PFSK-1 (cell line): Measurements from ENCODE around the gene TMEM132D.

Experiments
- FOXP2 ChIP-seq: optimal IDR thresholded peaks from 2 replicates; pipeline ENCODE3; 2011; ENCODE audit warnings: borderline replicate concordance, control low read depth, inconsistent platforms; ENCODE audit not compliant: insufficient read depth; ENCODE audit errors: extremely low read length, extremely low read depth
- POLR2AphosphoS5 ChIP-seq: IDR thresholded peaks from 2 replicates; pipeline ENCODE4 v1.6.1; 2012; ENCODE audit warnings: low read depth, mild to moderate bottlenecking, control low read depth, low read length, moderate library complexity
- SIN3A ChIP-seq: IDR thresholded peaks from 2 replicates; pipeline ENCODE4 v1.6.1; 2012; ENCODE audit warnings: mild to moderate bottlenecking, low read length, moderate library complexity, borderline replicate concordance; ENCODE audit not compliant: insufficient read depth
- TAF1 ChIP-seq: IDR thresholded peaks from 2 replicates; pipeline ENCODE4 v1.6.1; 2012; ENCODE audit warnings: low read length, control low read depth, borderline replicate concordance; ENCODE audit not compliant: insufficient read depth
- TF ChIP-seq, protein P1 (sequence below), 2 experiments: IDR thresholded peaks; 2 replicates each; pipeline versions ENCODE4 v1.6.1 to v1.8.0; 2011 to 2012; ENCODE audit warnings: low read depth in 2 of 2, low read length in 2 of 2, control low read depth in 1 of 2, inconsistent platforms in 1 of 2, mild to moderate bottlenecking in 1 of 2, moderate library complexity in 1 of 2; ENCODE audit not compliant: insufficient read depth in 1 of 2

GRCh38 chr12:129665414-129665813 is 238.4 kb downstream of the TMEM132D start:
- no peak for TF ChIP-seq POLR2AphosphoS5
- TF ChIP-seq, protein P1, sequence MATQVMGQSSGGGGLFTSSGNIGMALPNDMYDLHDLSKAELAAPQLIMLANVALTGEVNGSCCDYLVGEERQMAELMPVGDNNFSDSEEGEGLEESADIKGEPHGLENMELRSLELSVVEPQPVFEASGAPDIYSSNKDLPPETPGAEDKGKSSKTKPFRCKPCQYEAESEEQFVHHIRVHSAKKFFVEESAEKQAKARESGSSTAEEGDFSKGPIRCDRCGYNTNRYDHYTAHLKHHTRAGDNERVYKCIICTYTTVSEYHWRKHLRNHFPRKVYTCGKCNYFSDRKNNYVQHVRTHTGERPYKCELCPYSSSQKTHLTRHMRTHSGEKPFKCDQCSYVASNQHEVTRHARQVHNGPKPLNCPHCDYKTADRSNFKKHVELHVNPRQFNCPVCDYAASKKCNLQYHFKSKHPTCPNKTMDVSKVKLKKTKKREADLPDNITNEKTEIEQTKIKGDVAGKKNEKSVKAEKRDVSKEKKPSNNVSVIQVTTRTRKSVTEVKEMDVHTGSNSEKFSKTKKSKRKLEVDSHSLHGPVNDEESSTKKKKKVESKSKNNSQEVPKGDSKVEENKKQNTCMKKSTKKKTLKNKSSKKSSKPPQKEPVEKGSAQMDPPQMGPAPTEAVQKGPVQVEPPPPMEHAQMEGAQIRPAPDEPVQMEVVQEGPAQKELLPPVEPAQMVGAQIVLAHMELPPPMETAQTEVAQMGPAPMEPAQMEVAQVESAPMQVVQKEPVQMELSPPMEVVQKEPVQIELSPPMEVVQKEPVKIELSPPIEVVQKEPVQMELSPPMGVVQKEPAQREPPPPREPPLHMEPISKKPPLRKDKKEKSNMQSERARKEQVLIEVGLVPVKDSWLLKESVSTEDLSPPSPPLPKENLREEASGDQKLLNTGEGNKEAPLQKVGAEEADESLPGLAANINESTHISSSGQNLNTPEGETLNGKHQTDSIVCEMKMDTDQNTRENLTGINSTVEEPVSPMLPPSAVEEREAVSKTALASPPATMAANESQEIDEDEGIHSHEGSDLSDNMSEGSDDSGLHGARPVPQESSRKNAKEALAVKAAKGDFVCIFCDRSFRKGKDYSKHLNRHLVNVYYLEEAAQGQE (IDR thresholded peaks at IDR 0.05; ENCODE audit: insufficient read depth in 1 of 2, low read depth in 2 of 2, low read length in 2 of 2) = no peak
- no peak for TF ChIP-seq TAF1
- no peak for TF ChIP-seq SIN3A
- TF ChIP-seq FOXP2 = no peak
